Measurements from ENCODE around the gene PLCB1. TPM values are rescaled to one million over a fixed set of nuclear protein-coding genes. Genes with fewer than 3 reads are reported as not detected.

The PLCB1 gene
- total and polyA plus RNA-seq, 2 donors (not counting 3 experiments of a cell fraction or from before 2014, with no cell fraction given): 10.2 to 53.4 TPM

DNA sequence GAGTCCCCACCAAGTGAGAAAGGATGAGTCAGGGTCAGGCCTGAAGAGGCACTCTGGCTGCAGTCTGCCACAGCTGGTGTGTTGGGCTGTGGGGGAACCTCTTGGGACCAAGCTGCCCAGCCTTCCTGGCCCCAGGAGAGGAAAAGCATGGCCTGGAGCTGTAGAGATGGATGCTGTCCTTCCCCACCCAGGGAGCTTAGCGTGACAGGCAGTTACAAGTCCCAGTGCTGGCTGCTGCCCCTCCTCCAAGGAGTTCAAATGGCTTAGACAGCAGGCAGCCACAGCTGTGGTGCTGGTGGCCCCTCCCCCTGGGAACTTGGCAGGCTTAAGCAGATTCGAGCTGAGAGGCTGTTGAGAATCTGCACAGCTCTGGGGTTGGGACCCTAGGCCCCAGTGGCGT, 253.2 kb downstream of the PLCB1 start:
- no peak for FAIRE-seq
- POLR2A ChIA-PET: no interaction called here

More for the DNA sequence above, 253.2 kb downstream of the PLCB1 start:
- no peak overlapping the region for H3K9ac ChIP-seq (replicated peaks; ENCODE audit: extremely low read depth, insufficient read depth, low read length)
- no peaks in the 10 kb centered on the region for H3K27me3 ChIP-seq (ENCODE audit: control insufficient read depth in 2 of 2, insufficient read depth in 2 of 2, low read length in 2 of 2)
- no peaks in the 10 kb centered on the region for H3K9me1 ChIP-seq (replicated peaks; ENCODE audit: control insufficient read depth, extremely low read depth, insufficient read depth, low read length)
- no peaks in the 10 kb centered on the region for H3K9me3 ChIP-seq (replicated peaks; ENCODE audit: control insufficient read depth, insufficient read depth, low read length)
- no peak for TF ChIP-seq POLR2A (IDR thresholded peaks at IDR 0.05; ENCODE audit: low read depth, low read length)
- no peak for TF ChIP-seq FOS (IDR thresholded peaks at IDR 0.05; ENCODE audit: borderline replicate concordance, insufficient read depth, low read length)
- TF ChIP-seq EZH2 (IDR thresholded peaks at IDR 0.05; ENCODE audit: borderline replicate concordance, low read depth, low read length, severe bottlenecking): no peak
- TF ChIP-seq POLR2AphosphoS5 (IDR thresholded peaks at IDR 0.05; ENCODE audit: insufficient read depth, low read depth, low read length): no peak
- TF ChIP-seq, protein P1, sequence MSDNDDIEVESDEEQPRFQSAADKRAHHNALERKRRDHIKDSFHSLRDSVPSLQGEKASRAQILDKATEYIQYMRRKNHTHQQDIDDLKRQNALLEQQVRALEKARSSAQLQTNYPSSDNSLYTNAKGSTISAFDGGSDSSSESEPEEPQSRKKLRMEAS (IDR thresholded peaks at IDR 0.05; ENCODE audit: insufficient read depth, insufficient read length): no peak
- TF ChIP-seq, protein P2, sequence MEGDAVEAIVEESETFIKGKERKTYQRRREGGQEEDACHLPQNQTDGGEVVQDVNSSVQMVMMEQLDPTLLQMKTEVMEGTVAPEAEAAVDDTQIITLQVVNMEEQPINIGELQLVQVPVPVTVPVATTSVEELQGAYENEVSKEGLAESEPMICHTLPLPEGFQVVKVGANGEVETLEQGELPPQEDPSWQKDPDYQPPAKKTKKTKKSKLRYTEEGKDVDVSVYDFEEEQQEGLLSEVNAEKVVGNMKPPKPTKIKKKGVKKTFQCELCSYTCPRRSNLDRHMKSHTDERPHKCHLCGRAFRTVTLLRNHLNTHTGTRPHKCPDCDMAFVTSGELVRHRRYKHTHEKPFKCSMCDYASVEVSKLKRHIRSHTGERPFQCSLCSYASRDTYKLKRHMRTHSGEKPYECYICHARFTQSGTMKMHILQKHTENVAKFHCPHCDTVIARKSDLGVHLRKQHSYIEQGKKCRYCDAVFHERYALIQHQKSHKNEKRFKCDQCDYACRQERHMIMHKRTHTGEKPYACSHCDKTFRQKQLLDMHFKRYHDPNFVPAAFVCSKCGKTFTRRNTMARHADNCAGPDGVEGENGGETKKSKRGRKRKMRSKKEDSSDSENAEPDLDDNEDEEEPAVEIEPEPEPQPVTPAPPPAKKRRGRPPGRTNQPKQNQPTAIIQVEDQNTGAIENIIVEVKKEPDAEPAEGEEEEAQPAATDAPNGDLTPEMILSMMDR (IDR thresholded peaks at IDR 0.05; ENCODE audit: extremely low read depth in 1 of 2, insufficient read depth in 1 of 2, low read depth in 1 of 2, low read length in 2 of 2): no peak
- no peak for TF ChIP-seq JUN (IDR thresholded peaks at IDR 0.05; ENCODE audit: borderline replicate concordance, insufficient read depth, insufficient read length, low read depth)
- no peak for TF ChIP-seq MYC (IDR thresholded peaks at IDR 0.05; ENCODE audit: low read depth, low read length)
- no peak for TF ChIP-seq GATA2 (IDR thresholded peaks at IDR 0.05; ENCODE audit: insufficient read depth, insufficient read length, low read depth, low read length)
- intact Hi-C loops (cut with micrococcal nuclease) (loop anchor here (5.0 to 10.0 kb wide), 2 partner anchors 238 to 450 kb away; no protein-coding TSS in a partner anchor), dilution Hi-C loops (cut with MboI; ENCODE audit: extremely low pct_ligation_motif_present, low sequenced_read_pairs) (no loop called here)
- H3K27ac ChIP-seq (ENCODE audit: insufficient read depth, low read depth, low read length): no peak overlapping the region
- H3K4me3 ChIP-seq (replicated peaks in 1 of 3; ENCODE audit: insufficient read depth in 1 of 3, low read depth in 1 of 3, low read length in 3 of 3): no peak overlapping the region
- DNase-seq (ENCODE audit: low read depth, low spot score): no peak
- no peaks in the 10 kb centered on the region for H3K79me2 ChIP-seq (ENCODE audit: control insufficient read depth, insufficient read depth, low read length)
- H2AFZ ChIP-seq (ENCODE audit: low read depth, low read length): no peak overlapping the region
- BruUV-seq (replicated peaks): no TSS peak
- H4K20me1 ChIP-seq (replicated peaks; ENCODE audit: control insufficient read depth, extremely low read depth, insufficient read depth, low read length): no peaks in the 10 kb centered on the region
- CTCF ChIA-PET: interaction anchor here (1.1 to 6.8 kb wide), 3 partner anchors 11 to 339 kb away, joined by 3 to 75 read pairs (median 5); no protein-coding TSS in a partner anchor
- H3K4me1 ChIP-seq (ENCODE audit: control insufficient read depth, extremely low read depth, insufficient read depth, low read length): peaks cover 3% of the 10 kb centered on the region
- no peaks in the 10 kb centered on the region for H3K36me3 ChIP-seq (ENCODE audit: control insufficient read depth in 2 of 2, extremely low read depth in 1 of 2, insufficient read depth in 2 of 2, low read length in 2 of 2)
- H3K4me2 ChIP-seq (ENCODE audit: insufficient read depth, low read length): no peak overlapping the region
